Left ventricle myocardium inferior (tissue), 1 donor: Measurements from ENCODE around the gene KIF26A. TPM values are rescaled to one million over a fixed set of nuclear protein-coding genes. Genes with fewer than 3 reads are reported as not detected.
A peak's percentile ranks its signal among the peaks of the same experiment; 100 is the strongest.

ENCODE experiments used
- DNase-seq: peaks from one replicate; pipeline ENCODE4 v3.0.0-alpha.2; 2020
- H3K27ac ChIP-seq: fragments of 200-600 bp; replicated peaks from 2 replicates; pipeline ENCODE4 v1.8.0; 2021
- H3K27me3 ChIP-seq: fragments of 200-600 bp; 2 replicates; pipeline ENCODE4 v1.8.0; 2021; ENCODE audit warnings: low read depth
- H3K36me3 ChIP-seq: fragments of 200-600 bp; 2 replicates; pipeline ENCODE4 v1.8.0; 2021
- H3K4me1 ChIP-seq: fragments of 200-600 bp; 2 replicates; pipeline ENCODE4 v1.8.0; 2021
- H3K4me3 ChIP-seq: fragments of 200-600 bp; 2 replicates; pipeline ENCODE4 v1.8.0; 2021; ENCODE audit warnings: mild to moderate bottlenecking, moderate library complexity
- H3K9me3 ChIP-seq: fragments of 200-600 bp; replicated peaks from 2 replicates; pipeline ENCODE4 v1.8.0; 2021
- CTCF ChIP-seq: fragments of 200-600 bp; IDR thresholded peaks from 2 replicates; pipeline ENCODE4 v1.8.0; 2021; ENCODE audit warnings: antibody characterized with exemption, mild to moderate bottlenecking, borderline replicate concordance
- intact Hi-C: fragments of 100-400 bp; cut with micrococcal nuclease; formaldehyde crosslinking; loops from one replicate; pipeline ENCODE4 v1.11.0; 2022
- long read RNA-seq: library from polyadenylated mRNA; unstranded; transcript quantifications from one replicate; pipeline ENCODE4 v2.0.0, GENCODE V29; 2021
- total RNA-seq: library from RNA; stranded (reverse); fragmentation: NEBNext Ultra II Directional; extraction: Animal tissue kit (Norgen Biotek cat#: 25700); gene quantifications from one replicate; pipeline ENCODE4 v1.2.1, GENCODE V29; 2021
- donor health status: DM: no; HTN: yes; CAD: no; lungs with severe emphysema.

KIF26A gene
- 6.5 TPM for total RNA-seq
- long read RNA-seq, partial matches to known transcripts = 12 of 16 reads
- long read RNA-seq, other reads (novel, unspliced or antisense) = 4 of 16 reads

- TF ChIP-seq CTCF = no peak
- Histone ChIP-seq H3K36me3 (no peaks in the 10 kb centered on the region), H3K4me3 (peak within 1 kb of the TSS; percentile 77), H3K27me3 (peaks cover 67% of the 10 kb centered on the region), H3K27ac (peak within 1 kb of the TSS; percentile 89), H3K4me1 (peaks cover 59% of the 10 kb centered on the region), H3K9me3 (no peaks in the 10 kb centered on the region)
- peak; percentile 60 for DNase-seq
- intact Hi-C loops = no loop called here
Observed at GRCh38 chr14:104138098-104138717, at the start of gene KIF26A. TSS of gene KIF26A (plus strand) at chr14:104138587. CDS start at chr14:104138723, 136 bp downstream.

GRCh38 chr14:104090071-104090748 lies 48.2 kb upstream of the KIF26A start:
- Histone ChIP-seq H3K9me3 (no peaks in the 10 kb centered on the region), H3K4me1 (peaks cover 38% of the 10 kb centered on the region), H3K4me3 (no peak overlapping the region), H3K36me3 (no peaks in the 10 kb centered on the region), H3K27ac (no peak overlapping the region), H3K27me3 (peaks cover 49% of the 10 kb centered on the region)
- DNase-seq = peak; percentile 7
- intact Hi-C loops = no loop called here
- no peak for TF ChIP-seq CTCF

- peaks cover 29% of the 10 kb centered on the region for H3K4me1 ChIP-seq
- no peak for TF ChIP-seq CTCF
- peak; percentile 44 for DNase-seq
- H3K4me3 ChIP-seq = no peak overlapping the region
- intact Hi-C loops = no loop called here
- no peak overlapping the region for H3K27ac ChIP-seq
- H3K36me3 ChIP-seq = no peaks in the 10 kb centered on the region
- no peaks in the 10 kb centered on the region for H3K9me3 ChIP-seq
- peaks cover 49% of the 10 kb centered on the region for H3K27me3 ChIP-seq
Observed at GRCh38 chr14:104091061-104091926, 47.1 kb upstream of the KIF26A start.

GRCh38 chr14:104091927-104092771 lies 46.2 kb upstream of the KIF26A start:
- no peak overlapping the region for H3K4me3 ChIP-seq
- H3K36me3 ChIP-seq = no peaks in the 10 kb centered on the region
- intact Hi-C loops = no loop called here
- H3K27me3 ChIP-seq = peaks cover 45% of the 10 kb centered on the region
- H3K9me3 ChIP-seq = no peaks in the 10 kb centered on the region
- DNase-seq = peak; percentile 12
- no peak for TF ChIP-seq CTCF
- no peak overlapping the region for H3K27ac ChIP-seq
- peaks cover 22% of the 10 kb centered on the region for H3K4me1 ChIP-seq
